Measurements from ENCODE around the gene LPIN3.

Gene LPIN3

GRCh38 chr20:41392295-41392694 is 51.7 kb downstream of the LPIN3 start:
- Mint-ChIP-seq H3K4me1 (ENCODE audit: low read depth in 2 of 2) (peaks cover 0 to 3% of the 10 kb centered on the region in 2 donors), H3K36me3 (ENCODE audit: insufficient read depth) (peaks cover 6% of the 10 kb centered on the region), H3K27me3 (peaks cover 0 to 10% of the 10 kb centered on the region in 2 donors), H3K27ac (no peak overlapping the region), H3K9me3 (no peaks in the 10 kb centered on the region), H3K4me3 (no peak overlapping the region)
- DNase-seq (no peak), ATAC-seq (replicated peaks) (no peak)

GRCh38 chr20:41392871-41393704 is 52.5 kb downstream of the LPIN3 start:
- no peak overlapping the region for H3K27ac Mint-ChIP-seq
- no peaks in the 10 kb centered on the region for H3K9me3 Mint-ChIP-seq
- DNase-seq (no peak), ATAC-seq (replicated peaks) (no peak)
- peaks cover 0 to 2% of the 10 kb centered on the region in 2 donors for H3K27me3 Mint-ChIP-seq
- peaks cover 6% of the 10 kb centered on the region for H3K36me3 Mint-ChIP-seq (ENCODE audit: insufficient read depth)
- H3K4me1 Mint-ChIP-seq (ENCODE audit: low read depth in 2 of 2), result peaks cover 0 to 5% of the 10 kb centered on the region in 2 donors
- no peak overlapping the region for H3K4me3 Mint-ChIP-seq

GRCh38 chr20:41393705-41394066 is 53.1 kb downstream of the LPIN3 start:
- H3K9me3 Mint-ChIP-seq, result no peaks in the 10 kb centered on the region
- DNase-seq, result no peak
- no peaks in the 10 kb centered on the region for H3K27me3 Mint-ChIP-seq
- ATAC-seq (replicated peaks), result no peak
- H3K27ac Mint-ChIP-seq, result no peak overlapping the region
- peaks cover 0 to 5% of the 10 kb centered on the region in 2 donors for H3K4me1 Mint-ChIP-seq (ENCODE audit: low read depth in 2 of 2)
- H3K4me3 Mint-ChIP-seq, result no peak overlapping the region
- H3K36me3 Mint-ChIP-seq (ENCODE audit: insufficient read depth), result peaks cover 6% of the 10 kb centered on the region

- no peak for DNase-seq
- Mint-ChIP-seq H3K4me1 (ENCODE audit: low read depth in 2 of 2) (peaks cover 0 to 5% of the 10 kb centered on the region in 2 donors), H3K36me3 (ENCODE audit: insufficient read depth) (peaks cover 6% of the 10 kb centered on the region), H3K27ac (no peak overlapping the region), H3K9me3 (no peaks in the 10 kb centered on the region), H3K27me3 (no peaks in the 10 kb centered on the region), H3K4me3 (no peak overlapping the region)
- no peak for ATAC-seq (replicated peaks)
These were observed 53.5 kb downstream of the LPIN3 start for GRCh38 chr20:41394081-41394480.

- Mint-ChIP-seq H3K9me3 (no peaks in the 10 kb centered on the region), H3K27ac (no peak overlapping the region), H3K4me1 (ENCODE audit: low read depth in 2 of 2) (peaks cover 0 to 5% of the 10 kb centered on the region in 2 donors), H3K27me3 (no peaks in the 10 kb centered on the region), H3K4me3 (no peak overlapping the region), H3K36me3 (ENCODE audit: insufficient read depth) (peaks cover 9% of the 10 kb centered on the region)
- ATAC-seq (replicated peaks) (no peak), DNase-seq (no peak)
These were observed 54.5 kb downstream of the LPIN3 start for GRCh38 chr20:41394931-41395666.

GRCh38 chr20:41395667-41396664 is 55.3 kb downstream of the LPIN3 start:
- H3K36me3 Mint-ChIP-seq (ENCODE audit: insufficient read depth), result peaks cover 10% of the 10 kb centered on the region
- DNase-seq (no peak), ATAC-seq (replicated peaks) (no peak)
- H3K27ac Mint-ChIP-seq, result no peak overlapping the region
- no peak overlapping the region for H3K4me3 Mint-ChIP-seq
- H3K27me3 Mint-ChIP-seq, result no peaks in the 10 kb centered on the region
- H3K4me1 Mint-ChIP-seq (ENCODE audit: low read depth in 2 of 2), result peaks cover 0 to 5% of the 10 kb centered on the region in 2 donors
- no peaks in the 10 kb centered on the region for H3K9me3 Mint-ChIP-seq

GRCh38 chr20:41398408-41398807 is 57.8 kb downstream of the LPIN3 start:
- no peak overlapping the region for H3K4me3 Mint-ChIP-seq
- DNase-seq (no peak), ATAC-seq (replicated peaks) (no peak)
- peak overlapping the region in 1 of 2 donors; percentile 72 for H3K27ac Mint-ChIP-seq
- H3K27me3 Mint-ChIP-seq, result no peaks in the 10 kb centered on the region
- H3K9me3 Mint-ChIP-seq, result no peaks in the 10 kb centered on the region
- H3K4me1 Mint-ChIP-seq (ENCODE audit: low read depth in 2 of 2), result peaks cover 0 to 5% of the 10 kb centered on the region in 2 donors
- H3K36me3 Mint-ChIP-seq (ENCODE audit: insufficient read depth), result peaks cover 19% of the 10 kb centered on the region

GRCh38 chr20:41403604-41404003 is 63.0 kb downstream of the LPIN3 start:
- ATAC-seq (replicated peaks) (no peak), DNase-seq (no peak)
- Mint-ChIP-seq H3K9me3 (no peaks in the 10 kb centered on the region), H3K4me3 (no peak overlapping the region), H3K4me1 (ENCODE audit: low read depth in 2 of 2) (peaks cover 4 to 8% of the 10 kb centered on the region in 2 donors), H3K36me3 (ENCODE audit: insufficient read depth) (peaks cover 34% of the 10 kb centered on the region), H3K27ac (no peak overlapping the region), H3K27me3 (no peaks in the 10 kb centered on the region)

GRCh38 chr20:41405436-41405835 is 64.8 kb downstream of the LPIN3 start:
- Mint-ChIP-seq H3K9me3 (no peaks in the 10 kb centered on the region), H3K27me3 (no peaks in the 10 kb centered on the region), H3K4me1 (ENCODE audit: low read depth in 2 of 2) (peaks cover 11 to 22% of the 10 kb centered on the region in 2 donors), H3K27ac (peak overlapping the region in 1 of 2 donors; percentile 26), H3K4me3 (no peak overlapping the region), H3K36me3 (ENCODE audit: insufficient read depth) (peaks cover 41% of the 10 kb centered on the region)
- no peak for DNase-seq
- ATAC-seq (replicated peaks), result no peak

- DNase-seq (no peak), ATAC-seq (replicated peaks) (no peak)
- Mint-ChIP-seq H3K9me3 (no peaks in the 10 kb centered on the region), H3K27ac (peak overlapping the region in 1 of 2 donors; percentile 70), H3K4me1 (ENCODE audit: low read depth in 2 of 2) (peaks cover 11 to 24% of the 10 kb centered on the region in 2 donors), H3K36me3 (ENCODE audit: insufficient read depth) (peaks cover 50% of the 10 kb centered on the region), H3K27me3 (no peaks in the 10 kb centered on the region), H3K4me3 (no peak overlapping the region)
These were observed 65.7 kb downstream of the LPIN3 start for GRCh38 chr20:41406353-41406752.

- Mint-ChIP-seq H3K4me1 (ENCODE audit: low read depth in 2 of 2) (peaks cover 11 to 24% of the 10 kb centered on the region in 2 donors), H3K4me3 (no peak overlapping the region), H3K27me3 (no peaks in the 10 kb centered on the region), H3K9me3 (no peaks in the 10 kb centered on the region), H3K27ac (peak overlapping the region; percentile 26 to 70), H3K36me3 (ENCODE audit: insufficient read depth) (peaks cover 52% of the 10 kb centered on the region)
- ATAC-seq (replicated peaks) (no peak), DNase-seq (no peak)
These were observed 66.3 kb downstream of the LPIN3 start for GRCh38 chr20:41406896-41407444.

- H3K9me3 Mint-ChIP-seq, result no peaks in the 10 kb centered on the region
- H3K27me3 Mint-ChIP-seq, result no peaks in the 10 kb centered on the region
- H3K27ac Mint-ChIP-seq, result peak overlapping the region; percentile 26 to 70
- H3K4me3 Mint-ChIP-seq, result peak overlapping the region in 1 of 2 donors; percentile 12
- ATAC-seq (replicated peaks) (peak; percentile 74), DNase-seq (peak in 1 of 3 experiments; percentile 4)
- peaks cover 11 to 24% of the 10 kb centered on the region in 2 donors for H3K4me1 Mint-ChIP-seq (ENCODE audit: low read depth in 2 of 2)
- peaks cover 54% of the 10 kb centered on the region for H3K36me3 Mint-ChIP-seq (ENCODE audit: insufficient read depth)
These were observed 67.0 kb downstream of the LPIN3 start for GRCh38 chr20:41407607-41408006.

All from effector memory CD8-positive, alpha-beta T cell (primary cell).